Stimulated activated naive B cell treated with anti-CD40 and anti-IgM and Interleukin-4, amounts not matched to agents 10 μg/mL and 1 μg/mL and 100 μg/mL, for 72 hours (primary cell): ENCODE data around the gene SLFN12L.
"Not testable (repeated sequence)": the region's sequence is repeated elsewhere in the genome, so short reads cannot be mapped to it uniquely, and the experiment has no call there.

Source experiments
- ATAC-seq, 2 donors: fragments of 150-1000 bp; cut with Tn5 transposase; replicated peaks; 2 replicates each; pipeline ENCODE4 v1.10.0; 2021; ENCODE audit warnings: moderate library complexity in 1 of 2
- DNase-seq: peaks from one replicate; pipeline ENCODE4 v3.0.0; 2021
- H3K27ac Mint-ChIP-seq: one replicate; pipeline ENCODE4 v1.8.0; 2022; ENCODE audit warnings: mild to moderate bottlenecking, mixed read lengths
- H3K27me3 Mint-ChIP-seq, 2 donors: one replicate each; pipeline ENCODE4 v1.8.0; 2022; ENCODE audit warnings: mixed read lengths in 2 of 2
- H3K36me3 Mint-ChIP-seq, 2 donors: one replicate each; pipeline ENCODE4 v1.8.0; 2022; ENCODE audit warnings: mixed read lengths in 2 of 2, mild to moderate bottlenecking in 1 of 2
- H3K4me1 Mint-ChIP-seq, 2 donors: one replicate each; pipeline ENCODE4 v1.8.0; 2022; ENCODE audit warnings: mixed read lengths in 2 of 2, mild to moderate bottlenecking in 1 of 2
- H3K4me3 Mint-ChIP-seq, 2 donors: one replicate each; pipeline ENCODE4 v1.8.0; 2022; ENCODE audit warnings: mild to moderate bottlenecking in 2 of 2, mixed read lengths in 2 of 2, moderate library complexity in 1 of 2
- H3K9me3 Mint-ChIP-seq, 2 donors: one replicate each; pipeline ENCODE4 v1.8.0; 2022; ENCODE audit warnings: mixed read lengths in 2 of 2, mild to moderate bottlenecking in 1 of 2

Gene SLFN12L

GRCh38 chr17:35534576-35535093 is 2.8 kb downstream of the SLFN12L start:
- Mint-ChIP-seq H3K27me3 (no peaks in the 10 kb centered on the region), H3K4me3 (no peak overlapping the region), H3K27ac (no peak overlapping the region), H3K36me3 (no peaks in the 10 kb centered on the region), H3K9me3 (no peaks in the 10 kb centered on the region), H3K4me1 (peaks cover 17 to 40% of the 10 kb centered on the region in 2 donors)
- DNase-seq = no peak
- ATAC-seq = no peak

- ATAC-seq (no peak), DNase-seq (no peak)
- Mint-ChIP-seq H3K27me3 (peaks cover 0 to 7% of the 10 kb centered on the region in 2 donors), H3K27ac (no peak overlapping the region), H3K9me3 (no peaks in the 10 kb centered on the region), H3K4me3 (no peak overlapping the region), H3K36me3 (no peaks in the 10 kb centered on the region), H3K4me1 (peaks cover 7 to 18% of the 10 kb centered on the region in 2 donors)
Observed at GRCh38 chr17:35531160-35531559, 6.3 kb downstream of the SLFN12L start.

- ATAC-seq (no peak), DNase-seq (no peak)
- Mint-ChIP-seq H3K36me3 (no peaks in the 10 kb centered on the region), H3K4me1 (peaks cover 7 to 18% of the 10 kb centered on the region in 2 donors), H3K27me3 (peaks cover 5 to 19% of the 10 kb centered on the region in 2 donors), H3K9me3 (no peaks in the 10 kb centered on the region), H3K27ac (no peak overlapping the region), H3K4me3 (no peak overlapping the region)
Observed at GRCh38 chr17:35529866-35530265, 7.6 kb downstream of the SLFN12L start.

GRCh38 chr17:35529326-35529725 is 8.2 kb downstream of the SLFN12L start:
- H3K9me3 Mint-ChIP-seq, H3K27ac Mint-ChIP-seq, DNase-seq, H3K36me3 Mint-ChIP-seq, H3K4me3 Mint-ChIP-seq, ATAC-seq: not testable (repeated sequence)
- peaks cover 7 to 18% of the 10 kb centered on the region in 2 donors for H3K4me1 Mint-ChIP-seq
- H3K27me3 Mint-ChIP-seq = peaks cover 7 to 21% of the 10 kb centered on the region in 2 donors

- H3K27me3 Mint-ChIP-seq = peaks cover 7 to 27% of the 10 kb centered on the region in 2 donors
- ATAC-seq (no peak), DNase-seq (no peak)
- peaks cover 6 to 8% of the 10 kb centered on the region in 2 donors for H3K4me1 Mint-ChIP-seq
- no peak overlapping the region for H3K4me3 Mint-ChIP-seq
- no peak overlapping the region for H3K27ac Mint-ChIP-seq
- no peaks in the 10 kb centered on the region for H3K9me3 Mint-ChIP-seq
- H3K36me3 Mint-ChIP-seq = no peaks in the 10 kb centered on the region
Observed at GRCh38 chr17:35523296-35523695, 14.2 kb downstream of the SLFN12L start.

GRCh38 chr17:35521654-35522256 is 15.7 kb downstream of the SLFN12L start:
- peaks cover 22 to 41% of the 10 kb centered on the region in 2 donors for H3K27me3 Mint-ChIP-seq
- not testable (repeated sequence) for H3K4me1 Mint-ChIP-seq, H3K9me3 Mint-ChIP-seq, DNase-seq, H3K36me3 Mint-ChIP-seq, H3K27ac Mint-ChIP-seq, ATAC-seq, H3K4me3 Mint-ChIP-seq

GRCh38 chr17:35521150-35521549 is 16.3 kb downstream of the SLFN12L start:
- no peak overlapping the region for H3K27ac Mint-ChIP-seq

GRCh38 chr17:35519906-35520442 is 17.5 kb downstream of the SLFN12L start:
- no peak for ATAC-seq
- no peak for DNase-seq
- peaks cover 26 to 42% of the 10 kb centered on the region in 2 donors for H3K27me3 Mint-ChIP-seq
- H3K4me3 Mint-ChIP-seq = no peak overlapping the region
- peaks cover 0 to 2% of the 10 kb centered on the region in 2 donors for H3K4me1 Mint-ChIP-seq
- peaks cover 1 to 5% of the 10 kb centered on the region in 2 donors for H3K36me3 Mint-ChIP-seq
- no peak overlapping the region for H3K27ac Mint-ChIP-seq
- no peaks in the 10 kb centered on the region for H3K9me3 Mint-ChIP-seq

More at GRCh38 chr17:35521150-35521549, 16.3 kb downstream of the SLFN12L start:
- Mint-ChIP-seq H3K4me3 (no peak overlapping the region), H3K4me1 (peaks cover 0 to 2% of the 10 kb centered on the region in 2 donors), H3K9me3 (no peaks in the 10 kb centered on the region), H3K27me3 (peaks cover 27 to 41% of the 10 kb centered on the region in 2 donors), H3K36me3 (peaks cover 1 to 5% of the 10 kb centered on the region in 2 donors)
- ATAC-seq (no peak), DNase-seq (no peak)

- Mint-ChIP-seq H3K27ac (no peak overlapping the region), H3K36me3 (peaks cover 1 to 5% of the 10 kb centered on the region in 2 donors), H3K27me3 (peaks cover 24 to 43% of the 10 kb centered on the region in 2 donors), H3K9me3 (no peaks in the 10 kb centered on the region), H3K4me1 (peaks cover 0 to 2% of the 10 kb centered on the region in 2 donors), H3K4me3 (no peak overlapping the region)
- DNase-seq (no peak), ATAC-seq (no peak)
Observed at GRCh38 chr17:35519439-35519838, 18.0 kb downstream of the SLFN12L start.

GRCh38 chr17:35518431-35518830 is 19.0 kb downstream of the SLFN12L start:
- H3K4me3 Mint-ChIP-seq, ATAC-seq, H3K4me1 Mint-ChIP-seq, DNase-seq, H3K36me3 Mint-ChIP-seq, H3K27ac Mint-ChIP-seq, H3K9me3 Mint-ChIP-seq: not testable (repeated sequence)
- H3K27me3 Mint-ChIP-seq = peaks cover 33 to 51% of the 10 kb centered on the region in 2 donors

GRCh38 chr17:35515027-35515426 is 22.5 kb downstream of the SLFN12L start:
- DNase-seq (no peak), ATAC-seq (no peak)
- H3K36me3 Mint-ChIP-seq = peaks cover 2 to 10% of the 10 kb centered on the region in 2 donors
- H3K4me3 Mint-ChIP-seq = no peak overlapping the region
- H3K27ac Mint-ChIP-seq = no peak overlapping the region
- peaks cover 49 to 71% of the 10 kb centered on the region in 2 donors for H3K27me3 Mint-ChIP-seq
- H3K9me3 Mint-ChIP-seq = peaks cover 0 to 1% of the 10 kb centered on the region in 2 donors
- no peaks in the 10 kb centered on the region for H3K4me1 Mint-ChIP-seq

- Mint-ChIP-seq H3K4me3 (no peak overlapping the region), H3K9me3 (peaks cover 0 to 1% of the 10 kb centered on the region in 2 donors), H3K36me3 (peaks cover 2 to 10% of the 10 kb centered on the region in 2 donors), H3K27ac (no peak overlapping the region), H3K4me1 (no peaks in the 10 kb centered on the region), H3K27me3 (peaks cover 49 to 74% of the 10 kb centered on the region in 2 donors)
- ATAC-seq = no peak
- DNase-seq = no peak
Observed at GRCh38 chr17:35514564-35514963, 22.9 kb downstream of the SLFN12L start.

GRCh38 chr17:35510052-35510451 is 27.4 kb downstream of the SLFN12L start:
- ATAC-seq = no peak
- peaks cover 7 to 8% of the 10 kb centered on the region in 2 donors for H3K9me3 Mint-ChIP-seq
- H3K4me3 Mint-ChIP-seq = no peak overlapping the region
- no peak overlapping the region for H3K27ac Mint-ChIP-seq
- DNase-seq = no peak
- peaks cover 5 to 12% of the 10 kb centered on the region in 2 donors for H3K36me3 Mint-ChIP-seq
- peaks cover 34 to 49% of the 10 kb centered on the region in 2 donors for H3K27me3 Mint-ChIP-seq
- H3K4me1 Mint-ChIP-seq = no peaks in the 10 kb centered on the region

GRCh38 chr17:35507714-35508113 is 29.8 kb downstream of the SLFN12L start:
- ATAC-seq, H3K4me3 Mint-ChIP-seq, DNase-seq, H3K4me1 Mint-ChIP-seq, H3K9me3 Mint-ChIP-seq, H3K27ac Mint-ChIP-seq: not testable (repeated sequence)
- Mint-ChIP-seq H3K36me3 (peaks cover 4 to 12% of the 10 kb centered on the region in 2 donors), H3K27me3 (peaks cover 34 to 42% of the 10 kb centered on the region in 2 donors)

- peaks cover 8 to 9% of the 10 kb centered on the region in 2 donors for H3K9me3 Mint-ChIP-seq
- peaks cover 10% of the 10 kb centered on the region in 2 donors for H3K36me3 Mint-ChIP-seq
- peaks cover 81% of the 10 kb centered on the region in 2 donors for H3K27me3 Mint-ChIP-seq
- ATAC-seq (no peak), DNase-seq (no peak)
- H3K27ac Mint-ChIP-seq = no peak overlapping the region
- H3K4me1 Mint-ChIP-seq = peaks cover 9 to 26% of the 10 kb centered on the region in 2 donors
- no peak overlapping the region for H3K4me3 Mint-ChIP-seq
Observed at GRCh38 chr17:35499548-35499947, 37.9 kb downstream of the SLFN12L start.
